HFFc6 (cell line): ENCODE results near the gene CRYGB. TPM values are rescaled to one million over a fixed set of nuclear protein-coding genes. Genes with fewer than 3 reads are reported as not detected.

Source experiments
- DNase-seq: peaks from one replicate; pipeline ENCODE4 v3.0.0-alpha.2; 2018
- H3K27ac Mint-ChIP-seq: 2 replicates; pipeline ENCODE4 v1.8.0; 2020; ENCODE audit warnings: mild to moderate bottlenecking, mixed read lengths
- H3K27me3 Mint-ChIP-seq: 2 replicates; pipeline ENCODE4 v1.8.0; 2021; ENCODE audit warnings: mild to moderate bottlenecking, moderate library complexity, mixed read lengths; ENCODE audit not compliant: insufficient read depth
- H3K36me3 Mint-ChIP-seq: 2 replicates; pipeline ENCODE4 v1.8.0; 2021; ENCODE audit warnings: low read depth, mixed read lengths
- H3K4me1 Mint-ChIP-seq: 2 replicates; pipeline ENCODE4 v1.8.0; 2020; ENCODE audit warnings: low read depth, mixed read lengths
- H3K4me3 Mint-ChIP-seq: 2 replicates; pipeline ENCODE4 v1.8.0; 2020; ENCODE audit warnings: mild to moderate bottlenecking, moderate library complexity, mixed read lengths
- H3K9me3 Mint-ChIP-seq: 2 replicates; pipeline ENCODE4 v1.8.0; 2020; ENCODE audit warnings: mild to moderate bottlenecking, mixed read lengths
- total RNA-seq, 6 experiments: library from RNA; stranded (reverse); fragmentation: NEBNext Ultra II Directional; extraction: Animal tissue kit (Norgen Biotek cat#: 25700); gene quantifications; 2 replicates in 1 of 6; 3 replicates in 5 of 6; pipeline ENCODE4 v1.2.3, GENCODE V29; 2021
- TF ChIP-seq, protein P1 (sequence below): fragments of 200-600 bp; sonication (generic); IDR thresholded peaks from 2 replicates; pipeline ENCODE4 v1.5.0; 2021; ENCODE audit warnings: antibody characterized with exemption, mild to moderate bottlenecking

CRYGB gene
- total RNA-seq, 6 experiments from 2014 or later, result not detected

DNA sequence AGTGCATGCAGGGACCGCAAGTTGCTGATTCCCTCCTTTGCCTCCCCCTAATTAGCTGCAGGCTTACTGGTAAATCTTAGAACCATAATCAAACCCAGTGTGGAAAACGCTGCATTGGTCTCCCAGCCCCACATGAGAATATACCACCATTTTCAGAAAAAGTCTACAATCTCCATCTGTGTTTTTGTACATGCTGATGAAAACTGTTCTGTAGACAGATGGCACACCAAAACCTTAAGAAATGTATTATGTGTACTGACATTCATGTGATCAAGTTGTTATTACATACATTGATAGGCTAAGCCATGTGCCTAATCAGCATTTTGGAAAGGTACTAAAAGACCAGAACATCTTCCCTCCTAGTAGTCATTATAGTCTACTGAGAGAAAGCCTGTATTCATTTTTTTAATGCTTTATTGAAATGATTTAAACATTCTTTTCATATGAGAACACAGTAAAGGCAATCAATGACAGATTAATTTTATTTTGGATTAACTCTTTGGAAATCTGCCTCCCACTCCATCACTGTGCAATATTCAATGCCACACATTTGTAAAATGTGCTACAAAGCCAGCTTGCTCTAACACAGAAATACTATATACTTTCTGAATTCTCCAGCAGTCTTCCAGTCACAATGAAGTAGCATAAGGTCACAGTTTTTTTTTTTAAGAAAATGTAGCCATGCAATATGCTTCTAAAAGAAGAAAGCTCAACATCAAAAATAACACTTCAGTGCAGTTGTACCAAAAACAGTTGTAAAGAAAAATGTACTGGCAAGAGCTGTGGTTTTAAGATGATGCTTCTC lies 19.2 kb upstream of the CRYGB start:
- Mint-ChIP-seq H3K27me3 (peaks cover 7% of the 10 kb centered on the region; the same call in 1 of the 2 replicates), H3K36me3 (no peaks in the 10 kb centered on the region), H3K4me3 (no peak overlapping the region), H3K9me3 (no peaks in the 10 kb centered on the region), H3K27ac (no peak overlapping the region), H3K4me1 (no peaks in the 10 kb centered on the region)
- TF ChIP-seq, protein P1, sequence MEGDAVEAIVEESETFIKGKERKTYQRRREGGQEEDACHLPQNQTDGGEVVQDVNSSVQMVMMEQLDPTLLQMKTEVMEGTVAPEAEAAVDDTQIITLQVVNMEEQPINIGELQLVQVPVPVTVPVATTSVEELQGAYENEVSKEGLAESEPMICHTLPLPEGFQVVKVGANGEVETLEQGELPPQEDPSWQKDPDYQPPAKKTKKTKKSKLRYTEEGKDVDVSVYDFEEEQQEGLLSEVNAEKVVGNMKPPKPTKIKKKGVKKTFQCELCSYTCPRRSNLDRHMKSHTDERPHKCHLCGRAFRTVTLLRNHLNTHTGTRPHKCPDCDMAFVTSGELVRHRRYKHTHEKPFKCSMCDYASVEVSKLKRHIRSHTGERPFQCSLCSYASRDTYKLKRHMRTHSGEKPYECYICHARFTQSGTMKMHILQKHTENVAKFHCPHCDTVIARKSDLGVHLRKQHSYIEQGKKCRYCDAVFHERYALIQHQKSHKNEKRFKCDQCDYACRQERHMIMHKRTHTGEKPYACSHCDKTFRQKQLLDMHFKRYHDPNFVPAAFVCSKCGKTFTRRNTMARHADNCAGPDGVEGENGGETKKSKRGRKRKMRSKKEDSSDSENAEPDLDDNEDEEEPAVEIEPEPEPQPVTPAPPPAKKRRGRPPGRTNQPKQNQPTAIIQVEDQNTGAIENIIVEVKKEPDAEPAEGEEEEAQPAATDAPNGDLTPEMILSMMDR, result no peak
- no peak for DNase-seq

DNA sequence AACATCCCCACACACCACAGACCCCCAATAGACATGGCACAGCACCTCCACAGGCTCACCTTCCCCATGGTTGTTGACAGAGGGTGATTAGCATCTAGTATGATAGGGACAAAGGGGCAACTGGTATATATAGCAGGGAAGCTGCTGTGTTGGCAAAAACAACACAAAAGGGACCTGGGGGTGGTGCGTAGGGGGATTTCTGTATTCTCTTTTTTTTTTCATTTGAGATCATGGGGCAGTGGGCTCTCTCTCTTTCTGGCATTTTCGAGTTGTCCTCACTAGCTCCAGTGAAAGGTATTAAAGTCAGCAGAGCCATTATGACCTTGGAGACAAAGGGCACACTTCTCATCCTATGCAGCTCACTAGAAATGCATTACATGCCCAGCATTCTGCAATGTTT lies 17.5 kb upstream of the CRYGB start, which contains the start of gene CRYGA:
Gene CRYGA, minus strand, starts transcription at position 101 of the 400 bp plus-strand sequence. Its CDS starts 33 bp downstream, at position 68.
- H3K36me3 Mint-ChIP-seq, result no peaks in the 10 kb centered on the region
- H3K4me3 Mint-ChIP-seq, result no peak within 1 kb of the TSS
- H3K4me1 Mint-ChIP-seq, result no peaks in the 10 kb centered on the region
- DNase-seq, result no peak
- no peak within 1 kb of the TSS for H3K27ac Mint-ChIP-seq
- peaks cover 4% of the 10 kb centered on the region; the same call in 1 of the 2 replicates for H3K27me3 Mint-ChIP-seq
- TF ChIP-seq, protein P1, result no peak
- no peaks in the 10 kb centered on the region for H3K9me3 Mint-ChIP-seq

DNA sequence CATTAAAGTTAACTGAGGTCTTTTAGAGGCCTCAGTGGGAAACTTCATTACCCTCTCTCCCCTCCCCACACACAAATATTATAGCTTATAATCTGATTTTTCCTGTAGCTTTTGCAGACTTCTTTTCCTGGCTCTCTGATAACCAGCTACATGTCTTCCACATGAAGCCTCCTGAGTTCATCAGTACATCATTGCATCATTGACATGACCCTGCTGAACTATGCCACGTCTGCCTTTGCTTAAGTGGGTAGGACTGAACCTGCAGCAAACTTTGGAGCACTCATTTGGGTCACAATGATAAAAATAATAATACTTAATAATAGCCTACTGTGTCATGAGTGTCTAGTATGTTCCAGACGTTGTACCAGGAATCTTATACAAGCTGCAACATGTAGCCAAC lies 10.5 kb upstream of the CRYGB start:
- H3K4me1 Mint-ChIP-seq, result no peaks in the 10 kb centered on the region
- TF ChIP-seq, protein P1, result no peak
- H3K9me3 Mint-ChIP-seq, result no peaks in the 10 kb centered on the region
- H3K36me3 Mint-ChIP-seq, result no peaks in the 10 kb centered on the region
- peaks cover 4% of the 10 kb centered on the region; the same call in 1 of the 2 replicates for H3K27me3 Mint-ChIP-seq
- no peak for DNase-seq
- H3K27ac Mint-ChIP-seq, result no peak overlapping the region
- H3K4me3 Mint-ChIP-seq, result no peak overlapping the region

DNA sequence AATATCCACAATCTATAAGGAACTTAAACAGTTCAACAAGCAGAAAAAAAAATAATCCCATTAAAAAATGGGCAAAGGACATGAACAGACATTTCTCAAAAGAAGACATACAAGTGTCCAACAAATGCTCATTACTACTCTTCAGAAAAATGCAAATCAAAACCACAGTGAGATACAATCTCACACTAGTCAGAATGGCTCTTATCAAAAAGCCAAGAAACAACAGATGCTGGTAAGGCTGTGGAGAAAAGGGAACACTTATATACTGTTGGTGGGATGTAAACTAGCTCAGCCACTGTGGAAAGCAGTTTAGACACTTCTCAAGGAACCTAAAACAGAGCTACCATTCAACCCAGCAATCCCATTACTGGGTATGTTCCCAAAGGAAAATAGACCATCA lies 7.2 kb upstream of the CRYGB start:
- Mint-ChIP-seq H3K4me3 (no peak overlapping the region), H3K36me3 (no peaks in the 10 kb centered on the region), H3K4me1 (no peaks in the 10 kb centered on the region), H3K9me3 (no peaks in the 10 kb centered on the region), H3K27ac (no peak overlapping the region), H3K27me3 (peaks cover 7% of the 10 kb centered on the region; the same call in 1 of the 2 replicates)
- TF ChIP-seq, protein P1, result no peak
- DNase-seq, result no peak

DNA sequence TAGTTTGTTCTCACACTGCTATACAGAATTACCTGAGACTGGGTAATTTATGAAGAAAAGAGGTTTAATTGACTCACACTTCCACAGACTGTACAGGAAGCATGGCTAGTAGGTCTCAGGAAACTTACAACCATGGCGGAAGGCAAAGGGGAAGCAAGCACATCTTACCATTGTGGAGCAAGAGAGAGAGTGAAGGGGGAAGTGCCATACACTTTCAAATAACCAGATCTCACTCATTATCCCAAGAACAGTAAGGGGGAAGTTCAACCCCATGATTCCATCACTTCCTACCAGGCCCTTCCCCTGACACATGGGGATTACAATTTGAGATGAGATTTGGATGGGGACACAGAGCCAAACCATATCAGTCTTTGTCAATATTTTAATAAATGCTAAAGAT lies 5.0 kb upstream of the CRYGB start:
- H3K9me3 Mint-ChIP-seq, result no peaks in the 10 kb centered on the region
- no peak overlapping the region for H3K4me3 Mint-ChIP-seq
- no peaks in the 10 kb centered on the region for H3K4me1 Mint-ChIP-seq
- H3K27ac Mint-ChIP-seq, result no peak overlapping the region
- peaks cover 7% of the 10 kb centered on the region for H3K27me3 Mint-ChIP-seq
- DNase-seq, result no peak
- H3K36me3 Mint-ChIP-seq, result no peaks in the 10 kb centered on the region
- TF ChIP-seq, protein P1, result no peak
